HCT116 (cell line): ENCODE data around the gene CSNK1G2. TPM values are rescaled to one million over a fixed set of nuclear protein-coding genes. Genes with fewer than 3 reads are reported as not detected.

Experiments used
- ATAC-seq: fragments of 200-7000 bp; cut with Tn5 transposase; 2 replicates; pipeline ENCODE4 v1.9.1; 2020; ENCODE audit warnings: mild to moderate bottlenecking, moderate library complexity
- BruUV-seq: library from RNA; stranded (reverse); fragments of 400-500 nt; replicated peaks from 2 replicates; lab custom pipeline; 2021; lab: Mats Ljungman, UMichigan
- CTCF ChIA-PET: fragments of 300-600 bp; sonication (Branson Sonifier 250); formaldehyde crosslinking; loops from one replicate; lab custom pipeline; 2021; ENCODE audit warnings: antibody characterized with exemption; lab: Charles Lee
- POLR2A ChIA-PET: fragments of 300-600, 350-600 bp; sonication (Branson Sonifier 250); formaldehyde crosslinking; loops from one replicate; lab custom pipeline; 2021; ENCODE audit warnings: antibody characterized with exemption; lab: Charles Lee
- RAD21 ChIA-PET, 2 experiments: fragments of 300-600 bp; sonication (Branson Sonifier 250); formaldehyde crosslinking; loops; one replicate each; lab custom pipeline; 2023; ENCODE audit warnings: low total read pairs in 2 of 2; ENCODE audit not compliant: uncharacterized antibody in 2 of 2, unreplicated experiment in 2 of 2, low non-redundant PET in 1 of 2; lab: Charles Lee
- DNase-seq: peaks from one replicate; pipeline ENCODE4 v3.0.0-alpha.2; 2010; ENCODE audit warnings: low read depth, low spot score
- H2AFZ ChIP-seq: fragments of 200-600 bp; shearing (Covaris generic), sonication (generic); 2 replicates; pipeline ENCODE4 v1.6.1; 2017; ENCODE audit warnings: low read depth, mixed run types, mixed read lengths, antibody characterized with exemption, low read length; ENCODE audit not compliant: poor library complexity, severe bottlenecking
- H3K27ac ChIP-seq: 2 replicates; pipeline ENCODE4 v1.5.1; 2012; ENCODE audit warnings: low read depth, low read length
- H3K27me3 ChIP-seq: fragments of 200-600 bp; sonication (generic); 2 replicates; pipeline ENCODE4 v1.6.1; 2016; ENCODE audit warnings: mixed run types, low read length, mixed read lengths; ENCODE audit not compliant: insufficient read depth
- H3K36me3 ChIP-seq, 2 experiments: fragments of 200-500 bp in 1 of 2; fragments of 200-600 bp in 1 of 2; sonication (Bioruptor generic) in 1 of 2; sonication (generic) in 1 of 2; 2 replicates each; pipeline versions ENCODE4 v1.5.1 to v1.6.1; 2014 to 2016; ENCODE audit warnings: low read length in 2 of 2, inconsistent platforms in 1 of 2, mixed read lengths in 1 of 2, mixed run types in 1 of 2; ENCODE audit not compliant: insufficient read depth in 2 of 2, control insufficient read depth in 1 of 2
- H3K4me1 ChIP-seq, 2 experiments: fragments of 200-600 bp in 1 of 2; sonication (generic) in 1 of 2; 2 replicates each; pipeline versions ENCODE4 v1.5.1 to v1.6.1; 2012 to 2017; ENCODE audit warnings: low read length in 2 of 2, inconsistent platforms in 1 of 2, mild to moderate bottlenecking in 1 of 2, mixed read lengths in 1 of 2, mixed run types in 1 of 2, moderate library complexity in 1 of 2; ENCODE audit not compliant: insufficient read depth in 2 of 2, control insufficient read depth in 1 of 2
- H3K4me2 ChIP-seq: fragments of 200-600 bp; sonication (generic); 2 replicates; pipeline ENCODE4 v1.6.1; 2017; ENCODE audit warnings: mixed run types, low read length, mixed read lengths
- H3K4me3 ChIP-seq, 2 experiments: fragments of 200-600 bp in 1 of 2; sonication (generic) in 1 of 2; replicated peaks in 1 of 2; 2 replicates each; pipeline ENCODE4 v1.5.1; 2011 to 2016; ENCODE audit warnings: low read length in 2 of 2, control low read depth in 1 of 2, low read depth in 1 of 2, mild to moderate bottlenecking in 1 of 2, mixed read lengths in 1 of 2, mixed run types in 1 of 2
- H3K79me2 ChIP-seq: fragments of 200-600 bp; sonication (generic); 2 replicates; pipeline ENCODE4 v1.6.1; 2017; ENCODE audit warnings: mild to moderate bottlenecking, mixed run types, low read length, moderate library complexity, mixed read lengths; ENCODE audit not compliant: insufficient read depth
- H3K9ac ChIP-seq: fragments of 200-600 bp; sonication (generic); 2 replicates; pipeline ENCODE4 v1.6.1; 2016; ENCODE audit warnings: low read length, mixed read lengths
- H3K9me2 ChIP-seq: fragments of 200-600 bp; sonication (generic), shearing (Covaris generic); 2 replicates; pipeline ENCODE4 v1.6.1; 2017; ENCODE audit warnings: mixed run types, mild to moderate bottlenecking, moderate library complexity; ENCODE audit not compliant: insufficient read depth
- H3K9me3 ChIP-seq, 2 experiments: fragments of 200-500 bp in 1 of 2; fragments of 200-600 bp in 1 of 2; sonication (Bioruptor generic) in 1 of 2; sonication (generic) in 1 of 2; 2 replicates each; pipeline ENCODE4 v1.6.1; 2014 to 2017; ENCODE audit warnings: low read length in 2 of 2, mixed read lengths in 2 of 2, inconsistent platforms in 1 of 2, low read depth in 1 of 2, mild to moderate bottlenecking in 1 of 2, mixed run types in 1 of 2, moderate library complexity in 1 of 2; ENCODE audit not compliant: control insufficient read depth in 1 of 2, insufficient read depth in 1 of 2
- H4K20me1 ChIP-seq: fragments of 200-600 bp; sonication (generic), shearing (Covaris generic); 2 replicates; pipeline ENCODE4 v1.6.1; 2017; ENCODE audit warnings: mixed run types, mild to moderate bottlenecking, moderate library complexity; ENCODE audit not compliant: insufficient read depth
- CBX3 ChIP-seq: IDR thresholded peaks from 2 replicates; pipeline ENCODE4 v1.6.1; 2012; ENCODE audit warnings: low read depth
- JUND ChIP-seq: IDR thresholded peaks from 2 replicates; pipeline ENCODE4 v1.6.1; 2012
- SIN3A ChIP-seq: IDR thresholded peaks from 2 replicates; pipeline ENCODE4 v1.6.1; 2012; ENCODE audit warnings: low read depth
- YY1 ChIP-seq: IDR thresholded peaks from 2 replicates; pipeline ENCODE4 v1.6.1; 2011; ENCODE audit warnings: low read length, low read depth, moderate library complexity, mild to moderate bottlenecking; ENCODE audit not compliant: insufficient replicate concordance; ENCODE audit errors: extremely low read depth
- intact Hi-C: fragments of 100-400 bp; cut with micrococcal nuclease; formaldehyde crosslinking; loops from 2 replicates; pipeline ENCODE4 v1.10.0; 2022
- total RNA-seq: library from RNA; stranded (reverse); gene quantifications from one replicate; pipeline ENCODE4 v1.2.1, GENCODE V29; 2021; ENCODE audit not compliant: unreplicated experiment
- TF ChIP-seq, protein P1 (sequence below), 3 experiments: fragments of 200-600 bp in 1 of 3; sonication (generic) in 1 of 3; IDR thresholded peaks in 2 of 3; conservative IDR thresholded peaks in 1 of 3; 2 replicates each; pipeline ENCODE4 v1.5.1; 2012 to 2017; ENCODE audit warnings: low read depth in 2 of 3, low read length in 2 of 3, antibody characterized with exemption in 1 of 3, borderline replicate concordance in 1 of 3, control low read depth in 1 of 3, mild to moderate bottlenecking in 1 of 3, mixed read lengths in 1 of 3, mixed run types in 1 of 3, moderate library complexity in 1 of 3; ENCODE audit not compliant: insufficient read depth in 1 of 3

CSNK1G2 gene
- total RNA-seq, 1 experiment from 2014 or later: 97.9 TPM

DNA sequence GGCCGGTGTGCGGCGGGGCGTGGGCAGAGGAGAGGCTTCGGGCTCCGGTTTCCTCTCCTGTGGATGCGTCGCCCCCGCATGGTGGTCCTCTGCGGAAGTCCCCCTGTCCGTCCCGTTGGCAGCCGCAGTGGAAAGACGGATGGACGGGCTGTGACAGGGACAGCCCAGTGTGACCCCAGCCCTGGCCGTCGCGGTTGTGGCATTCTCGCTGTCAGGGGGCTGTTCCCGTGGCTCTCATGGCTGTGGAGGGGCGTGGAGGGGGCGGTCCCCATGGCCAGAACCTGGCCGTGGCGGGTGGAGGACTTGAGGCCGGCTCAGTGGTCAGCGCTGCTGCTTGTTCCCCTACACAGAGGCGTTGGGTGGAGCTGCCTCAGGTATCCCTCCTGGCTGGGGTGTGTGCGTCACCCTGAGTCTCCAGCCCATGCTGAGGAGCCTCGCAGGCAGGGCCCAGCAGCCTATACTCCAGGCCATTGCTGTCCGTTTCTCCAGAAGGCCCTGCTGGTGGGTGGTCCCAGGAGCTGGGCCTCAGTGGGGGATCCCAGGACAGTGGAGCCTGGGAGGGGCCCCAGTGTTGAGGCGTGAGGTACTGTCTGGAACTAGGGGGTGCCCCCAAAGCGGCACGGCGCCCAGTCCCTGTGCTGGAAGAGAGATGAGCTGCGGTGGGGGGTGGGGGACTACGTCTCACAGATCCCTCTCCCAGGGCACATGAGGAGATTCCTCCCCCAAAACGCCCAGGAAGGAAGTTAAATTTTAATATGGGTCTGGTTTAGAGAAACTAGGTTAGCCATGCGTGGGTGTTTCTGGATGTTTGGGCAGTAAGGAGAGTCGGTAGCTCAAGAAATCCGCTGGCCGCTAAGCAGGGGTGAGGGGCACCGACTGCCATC is 20.3 kb downstream of the CSNK1G2 start:
- no peaks in the 10 kb centered on the region for H4K20me1 ChIP-seq
- BruUV-seq: no TSS peak
- no peak overlapping the region for H3K4me2 ChIP-seq
- POLR2A ChIA-PET: no interaction called here
- no peak for DNase-seq
- no peaks in the 10 kb centered on the region for H3K27me3 ChIP-seq
- RAD21 ChIA-PET: no interaction called here
- no peaks in the 10 kb centered on the region for H3K9me3 ChIP-seq
- H3K36me3 ChIP-seq: peaks cover 0 to 3% of the 10 kb centered on the region in 2 experiments; a peak in 1 of 4 replicates
- intact Hi-C loops: no loop called here
- no peak for TF ChIP-seq JUND
- no peak for TF ChIP-seq YY1
- TF ChIP-seq, protein P1, sequence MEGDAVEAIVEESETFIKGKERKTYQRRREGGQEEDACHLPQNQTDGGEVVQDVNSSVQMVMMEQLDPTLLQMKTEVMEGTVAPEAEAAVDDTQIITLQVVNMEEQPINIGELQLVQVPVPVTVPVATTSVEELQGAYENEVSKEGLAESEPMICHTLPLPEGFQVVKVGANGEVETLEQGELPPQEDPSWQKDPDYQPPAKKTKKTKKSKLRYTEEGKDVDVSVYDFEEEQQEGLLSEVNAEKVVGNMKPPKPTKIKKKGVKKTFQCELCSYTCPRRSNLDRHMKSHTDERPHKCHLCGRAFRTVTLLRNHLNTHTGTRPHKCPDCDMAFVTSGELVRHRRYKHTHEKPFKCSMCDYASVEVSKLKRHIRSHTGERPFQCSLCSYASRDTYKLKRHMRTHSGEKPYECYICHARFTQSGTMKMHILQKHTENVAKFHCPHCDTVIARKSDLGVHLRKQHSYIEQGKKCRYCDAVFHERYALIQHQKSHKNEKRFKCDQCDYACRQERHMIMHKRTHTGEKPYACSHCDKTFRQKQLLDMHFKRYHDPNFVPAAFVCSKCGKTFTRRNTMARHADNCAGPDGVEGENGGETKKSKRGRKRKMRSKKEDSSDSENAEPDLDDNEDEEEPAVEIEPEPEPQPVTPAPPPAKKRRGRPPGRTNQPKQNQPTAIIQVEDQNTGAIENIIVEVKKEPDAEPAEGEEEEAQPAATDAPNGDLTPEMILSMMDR (IDR thresholded peaks at IDR 0.05 in 2 of 3, conservative IDR thresholded peaks at IDR 0.05 in 1 of 3; ENCODE audit: borderline replicate concordance in 1 of 3, insufficient read depth in 1 of 3, low read depth in 2 of 3, low read length in 2 of 3): no peak
- TF ChIP-seq SIN3A: no peak
- CTCF ChIA-PET: interaction anchor here (0.6 kb wide), 1 partner anchor 23 kb away, joined by 4 read pairs; no protein-coding TSS in a partner anchor
- no peaks in the 10 kb centered on the region for H3K9me2 ChIP-seq
- no peak overlapping the region for H3K27ac ChIP-seq
- no peak overlapping the region for H3K9ac ChIP-seq
- ATAC-seq: no peak
- no peak overlapping the region for H3K4me3 ChIP-seq
- peaks cover 71% of the 10 kb centered on the region for H3K79me2 ChIP-seq
- no peak overlapping the region for H2AFZ ChIP-seq
- H3K4me1 ChIP-seq: no peaks in the 10 kb centered on the region

DNA sequence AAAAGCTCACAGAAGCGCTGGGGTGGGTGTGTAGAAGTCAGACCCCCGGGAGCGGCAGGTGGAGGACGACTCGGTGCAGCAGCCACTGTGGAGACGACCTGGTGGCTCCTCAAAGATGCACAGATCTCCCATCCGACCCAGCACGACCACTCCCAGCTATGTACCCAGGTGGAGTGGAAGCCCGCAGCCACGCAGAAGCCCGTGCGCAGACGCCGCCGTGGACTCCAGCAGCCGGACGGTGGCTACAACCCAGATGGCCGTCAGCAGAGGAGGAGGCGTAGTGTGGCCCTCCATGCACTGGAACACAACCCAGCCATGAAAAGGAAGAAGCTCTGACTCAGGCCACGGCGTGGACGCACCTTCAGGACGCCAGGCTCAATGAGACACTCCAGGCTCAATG is 21.7 kb downstream of the CSNK1G2 start:
- Histone ChIP-seq H3K27me3 (no peaks in the 10 kb centered on the region), H3K27ac (no peak overlapping the region), H3K4me1 (no peaks in the 10 kb centered on the region), H4K20me1 (no peaks in the 10 kb centered on the region)
- RAD21 ChIA-PET: no interaction called here
- DNase-seq: no peak
- CTCF ChIA-PET: no interaction called here
- no peak for TF ChIP-seq CBX3
- TF ChIP-seq, protein P1 (IDR thresholded peaks at IDR 0.05 in 2 of 3, conservative IDR thresholded peaks at IDR 0.05 in 1 of 3; ENCODE audit: borderline replicate concordance in 1 of 3, insufficient read depth in 1 of 3, low read depth in 2 of 3, low read length in 2 of 3): no peak
- TF ChIP-seq, all 23 proteins: peak for 0
- peaks cover 0 to 3% of the 10 kb centered on the region in 2 experiments; a peak in 1 of 4 replicates for H3K36me3 ChIP-seq
- no peak overlapping the region for H3K4me3 ChIP-seq
- H3K9me3 ChIP-seq: no peaks in the 10 kb centered on the region
- BruUV-seq: no TSS peak
- peaks cover 67% of the 10 kb centered on the region for H3K79me2 ChIP-seq
- no peak overlapping the region for H3K4me2 ChIP-seq
- no peak for ATAC-seq
- H3K9ac ChIP-seq: no peak overlapping the region
- H3K9me2 ChIP-seq: no peaks in the 10 kb centered on the region
- intact Hi-C loops: no loop called here
- no peak overlapping the region for H2AFZ ChIP-seq
- POLR2A ChIA-PET: no interaction called here
